Measurements from ENCODE around the gene DYNC2H1. TPM values are rescaled to one million over a fixed set of nuclear protein-coding genes. Genes with fewer than 3 reads are reported as not detected.

Gene DYNC2H1
- total RNA-seq, 2 donors from 2014 or later = 15.8 to 24.1 TPM

- intact Hi-C loops (cut with DNase I) = no loop called here
- no peak for DNase-seq (ENCODE audit: low spot score)
These were observed 157.1 kb downstream of the DYNC2H1 start for GRCh38 chr11:103266167-103266831.

- no peak for DNase-seq (ENCODE audit: low spot score)
- intact Hi-C loops (cut with DNase I) = no loop called here
These were observed 163.7 kb downstream of the DYNC2H1 start for GRCh38 chr11:103272876-103273275.

- no peak for DNase-seq (ENCODE audit: low spot score)
- intact Hi-C loops (cut with DNase I) = no loop called here
These were observed 164.8 kb downstream of the DYNC2H1 start for GRCh38 chr11:103274025-103274424.

GRCh38 chr11:103279821-103280220 is 170.6 kb downstream of the DYNC2H1 start:
- intact Hi-C loops (cut with DNase I) = no loop called here
- DNase-seq (ENCODE audit: low spot score) = no peak

- no peak for DNase-seq (ENCODE audit: low spot score)
- intact Hi-C loops (cut with DNase I) = no loop called here
These were observed 172.1 kb downstream of the DYNC2H1 start for GRCh38 chr11:103281301-103281700.

- DNase-seq (ENCODE audit: low spot score) = no peak
- intact Hi-C loops (cut with DNase I) = no loop called here
These were observed 175.0 kb downstream of the DYNC2H1 start for GRCh38 chr11:103284260-103284659.

GRCh38 chr11:103294516-103294915 is 185.3 kb downstream of the DYNC2H1 start:
- intact Hi-C loops (cut with DNase I) = no loop called here
- DNase-seq (ENCODE audit: low spot score) = no peak

- intact Hi-C loops (cut with DNase I) = no loop called here
- no peak for DNase-seq (ENCODE audit: low spot score)
These were observed 186.5 kb downstream of the DYNC2H1 start for GRCh38 chr11:103295704-103296103.

GRCh38 chr11:103297900-103298299 is 188.7 kb downstream of the DYNC2H1 start:
- intact Hi-C loops (cut with DNase I) = no loop called here
- DNase-seq (ENCODE audit: low spot score) = no peak

- DNase-seq (ENCODE audit: low spot score) = no peak
- intact Hi-C loops (cut with DNase I) = no loop called here
These were observed 206.0 kb downstream of the DYNC2H1 start for GRCh38 chr11:103315248-103315647.

GRCh38 chr11:103317118-103317517 is 207.9 kb downstream of the DYNC2H1 start:
- intact Hi-C loops (cut with DNase I) = no loop called here
- no peak for DNase-seq (ENCODE audit: low spot score)

GRCh38 chr11:103322821-103323220 is 213.6 kb downstream of the DYNC2H1 start:
- intact Hi-C loops (cut with DNase I) = loop anchor here in 1 of 2 donors (5.0 kb wide), 1 partner anchor 259 kb away; no protein-coding TSS in a partner anchor
- no peak for DNase-seq (ENCODE audit: low spot score)

GRCh38 chr11:103325686-103326069 is 216.5 kb downstream of the DYNC2H1 start:
- intact Hi-C loops (cut with DNase I) = no loop called here
- no peak for DNase-seq (ENCODE audit: low spot score)

- intact Hi-C loops (cut with DNase I) = no loop called here
- DNase-seq (ENCODE audit: low spot score) = peak; percentile 57
These were observed 217.0 kb downstream of the DYNC2H1 start for GRCh38 chr11:103326070-103326794.

- intact Hi-C loops (cut with DNase I) = no loop called here
- no peak for DNase-seq (ENCODE audit: low spot score)
These were observed 218.5 kb downstream of the DYNC2H1 start for GRCh38 chr11:103327721-103328120.

GRCh38 chr11:103332409-103332808 is 223.2 kb downstream of the DYNC2H1 start:
- no peak for DNase-seq (ENCODE audit: low spot score)
- intact Hi-C loops (cut with DNase I) = no loop called here

- intact Hi-C loops (cut with DNase I) = no loop called here
- DNase-seq (ENCODE audit: low spot score) = no peak
These were observed 229.6 kb downstream of the DYNC2H1 start for GRCh38 chr11:103338621-103339484.

GRCh38 chr11:103339485-103339857 is 230.2 kb downstream of the DYNC2H1 start:
- no peak for DNase-seq (ENCODE audit: low spot score)
- intact Hi-C loops (cut with DNase I) = no loop called here

- no peak for DNase-seq (ENCODE audit: low spot score)
- intact Hi-C loops (cut with DNase I) = no loop called here
These were observed 231.7 kb downstream of the DYNC2H1 start for GRCh38 chr11:103340956-103341355.

GRCh38 chr11:103344886-103345285 is 235.7 kb downstream of the DYNC2H1 start:
- intact Hi-C loops (cut with DNase I) = no loop called here
- DNase-seq (ENCODE audit: low spot score) = no peak
